ENCODE data around the gene DEFB126. TPM values are rescaled to one million over a fixed set of nuclear protein-coding genes. Genes with fewer than 3 reads are reported as not detected.

Gene DEFB126
- not detected in 2 replicates for total RNA-seq

GRCh38 chr20:142290-142689 is at the start of gene DEFB126:
DEFB126 (plus strand) TSS chr20:142590; CDS start chr20:142629, 39 bp downstream.

GRCh38 chr20:157154-157553 is 14.8 kb downstream of the DEFB126 start, which contains the start of gene DEFB127:
DEFB127 (plus strand) TSS chr20:157454; CDS start chr20:157545, 91 bp downstream.

GRCh38 chr20:189611-190010 is 47.2 kb downstream of the DEFB126 start, which contains the start of gene DEFB128:
DEFB128 (minus strand) TSS chr20:189711; CDS start chr20:189623, 88 bp downstream.

Other genes starting within 250 kb of the DEFB126 start
- not detected in 2 replicates for gene DEFB125, start 54.9 kb upstream of the DEFB126 start, total RNA-seq
- not detected in 2 replicates for gene DEFB127, start 14.9 kb downstream of the DEFB126 start, total RNA-seq
- gene DEFB128, start 47.1 kb downstream of the DEFB126 start, total RNA-seq = not detected in 2 replicates
- not detected in 2 replicates for gene DEFB129, start 84.7 kb downstream of the DEFB126 start, total RNA-seq
- gene DEFB132, start 115.1 kb downstream of the DEFB126 start, total RNA-seq = not detected in 2 replicates
- 1.6 and 4.7 TPM in 2 replicates for gene C20orf96, start 148.2 kb downstream of the DEFB126 start, total RNA-seq
- gene ZCCHC3, start 155.0 kb downstream of the DEFB126 start, total RNA-seq = 19.5 and 39.2 TPM in 2 replicates
- 3.6 and 6.2 TPM in 2 replicates for gene SOX12, start 183.0 kb downstream of the DEFB126 start, total RNA-seq
- 8.8 and 29.2 TPM in 2 replicates for gene NRSN2, start 204.5 kb downstream of the DEFB126 start, total RNA-seq
- 59.8 and 61.4 TPM in 2 replicates for gene TRIB3, start 238.2 kb downstream of the DEFB126 start, total RNA-seq